GM18499 (cell line): Measurements from ENCODE around the gene IFNLR1.
"Not testable (repeated sequence)": the region's sequence is repeated elsewhere in the genome, so short reads cannot be mapped to it uniquely, and the experiment has no call there.

Experiments used
- ATAC-seq: cut with Tn5 transposase; IDR thresholded peaks from one replicate; pipeline ENCODE4 v1.9.1; 2021; ENCODE audit warnings: moderate number of reproducible peaks; ENCODE audit not compliant: insufficient read depth, unreplicated experiment

The IFNLR1 gene

DNA sequence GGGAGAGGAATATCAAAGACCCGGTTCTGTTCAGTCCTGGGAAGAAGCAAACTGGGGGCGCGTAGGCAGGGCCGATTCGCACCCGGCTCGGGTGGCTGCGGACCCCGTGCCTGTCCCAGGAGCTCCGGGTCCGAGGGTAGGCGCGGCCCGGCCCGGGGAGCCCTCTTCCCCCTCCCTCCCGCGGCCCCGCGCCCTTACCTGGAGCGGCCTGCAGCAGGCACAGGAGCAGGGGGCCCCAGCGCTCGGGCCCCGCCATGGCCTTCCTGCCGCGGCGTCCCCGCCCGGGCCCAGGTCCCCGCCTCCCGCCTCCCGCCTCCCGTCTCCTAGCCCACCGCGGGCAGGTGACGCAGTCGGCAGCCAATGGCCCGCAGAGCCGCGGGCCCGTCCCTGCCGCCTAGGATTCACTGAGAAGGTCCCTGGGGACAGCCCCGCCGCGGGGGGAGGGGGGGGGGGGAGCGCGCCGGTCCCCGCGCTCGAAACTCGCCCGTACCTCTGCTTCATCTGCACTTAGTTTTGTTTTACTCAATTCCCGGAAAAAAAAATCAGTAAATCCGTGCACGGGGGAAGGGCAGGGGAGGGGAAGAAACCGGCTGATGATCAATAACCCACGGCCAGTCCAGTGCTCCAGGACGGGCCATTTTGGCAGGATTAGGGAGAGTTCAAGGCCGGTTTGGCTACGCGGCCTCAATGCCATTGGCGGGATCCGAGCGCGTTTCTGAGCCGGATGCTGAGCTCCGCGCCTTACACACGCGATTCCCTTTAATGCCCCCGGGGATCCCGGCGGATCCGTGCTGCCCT, at the start of gene IFNLR1:
Gene IFNLR1, minus strand, starts transcription at position 297 of the 798 bp plus-strand sequence. Its CDS starts 41 bp downstream, at position 256.
- no peak for ATAC-seq

DNA sequence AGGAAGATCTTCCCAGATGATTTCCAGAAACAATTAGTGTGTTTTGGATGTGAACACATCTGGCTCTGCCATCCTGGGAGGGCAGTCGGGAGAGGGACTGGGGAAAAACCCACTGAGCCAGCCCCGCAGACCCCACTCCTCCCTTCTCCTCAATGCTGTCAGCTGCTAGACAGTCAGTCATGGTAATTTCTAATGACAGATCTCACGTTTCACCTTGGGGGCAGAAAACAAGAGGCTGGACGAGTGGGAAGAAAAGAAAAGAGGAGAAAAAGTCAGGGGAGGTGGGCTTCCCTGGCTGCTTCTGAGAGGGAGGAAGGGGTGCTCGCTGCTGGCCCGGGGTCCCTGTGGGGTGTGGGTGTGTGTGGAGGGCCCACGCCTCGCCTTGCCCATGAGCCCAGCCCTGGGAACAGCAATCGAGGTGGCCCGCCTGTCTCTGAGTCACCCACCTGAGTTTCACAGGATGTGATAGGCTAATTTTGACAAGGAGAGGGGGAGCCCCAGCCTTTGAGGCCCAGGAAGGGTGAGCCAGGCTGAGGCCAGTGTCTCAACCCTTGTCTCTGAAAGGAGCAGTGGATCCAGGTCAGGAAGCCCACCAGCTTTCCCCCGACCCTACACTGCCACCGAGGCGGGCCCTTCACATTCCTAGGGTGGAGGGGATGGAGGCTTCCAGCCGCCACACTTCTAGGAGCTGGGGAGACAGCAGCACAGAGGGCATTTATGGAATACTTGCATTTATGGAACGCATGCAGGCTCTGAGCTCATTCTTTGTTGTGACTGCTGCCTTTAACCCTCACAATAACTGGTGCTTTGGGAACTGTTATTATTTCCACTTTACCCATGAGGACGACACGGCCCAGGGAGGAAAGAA, 49.1 kb upstream of the IFNLR1 start:
- no peak for ATAC-seq

GRCh38 chr1:24233684-24234600, 46.9 kb upstream of the IFNLR1 start:
- no peak for ATAC-seq

- no peak for ATAC-seq
Measured at GRCh38 chr1:24231701-24232100, 44.6 kb upstream of the IFNLR1 start.

DNA sequence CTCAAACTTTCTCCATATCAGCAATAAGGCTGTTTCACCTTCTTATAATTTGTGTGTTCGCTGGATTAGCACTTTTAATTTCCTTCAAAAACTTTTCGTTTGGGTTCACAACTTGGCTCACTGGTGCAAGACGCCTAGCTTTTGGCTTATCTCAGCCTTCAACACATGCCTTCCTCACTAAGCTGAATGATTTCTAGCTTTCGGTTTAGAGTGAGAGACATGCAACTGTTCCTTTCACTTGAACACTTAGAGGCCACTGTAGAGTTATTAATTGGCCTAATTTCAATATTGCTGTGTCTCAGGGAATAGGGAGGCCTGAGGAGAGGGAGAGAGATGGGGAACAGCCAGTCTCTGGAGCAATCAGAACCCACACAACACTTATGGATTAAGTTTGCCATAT, 41.2 kb upstream of the IFNLR1 start:
- no peak for ATAC-seq

DNA sequence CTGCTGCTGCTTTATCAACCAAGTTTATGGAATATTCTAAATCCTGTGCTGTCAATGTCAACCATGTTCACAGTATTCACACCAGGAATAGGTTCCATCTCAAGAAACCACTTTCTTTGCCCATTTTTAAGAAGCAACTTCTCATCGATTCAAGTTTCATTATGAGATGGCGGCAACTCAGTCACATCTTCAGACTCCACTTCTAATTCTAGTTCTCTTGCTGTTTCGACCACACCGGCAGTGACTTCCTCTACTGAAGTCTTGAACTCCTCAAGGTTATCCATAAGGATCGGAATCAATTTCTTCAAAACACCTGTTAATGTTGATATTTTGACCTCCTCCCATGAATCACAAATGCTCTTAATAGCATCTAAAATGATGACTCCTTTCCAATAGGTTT, 39.7 kb upstream of the IFNLR1 start:
- no peak for ATAC-seq

DNA sequence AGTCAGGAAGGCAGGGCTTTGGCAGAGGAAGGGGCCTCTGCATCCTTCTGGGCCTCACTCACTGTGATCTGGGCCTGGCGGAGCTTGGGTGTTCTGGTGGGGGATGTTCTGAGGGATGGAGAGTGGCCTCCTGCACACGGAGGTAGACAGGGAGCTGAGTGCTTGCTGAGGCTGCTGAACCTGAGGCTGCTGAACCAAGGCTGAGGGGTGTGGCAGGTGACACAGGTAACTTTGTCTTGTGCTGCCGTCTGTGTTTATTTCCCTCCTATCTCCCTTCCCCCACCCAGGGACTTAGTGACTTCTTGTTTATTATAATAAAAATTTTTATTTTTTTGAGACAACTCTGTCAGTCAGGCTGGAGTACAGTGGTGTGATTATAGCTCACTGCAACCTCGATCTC, 37.7 kb upstream of the IFNLR1 start:
- no peak for ATAC-seq

- no peak for ATAC-seq
Measured at GRCh38 chr1:24224086-24224485, 37.0 kb upstream of the IFNLR1 start.

- ATAC-seq = no peak
Measured at GRCh38 chr1:24222793-24223192, 35.7 kb upstream of the IFNLR1 start.

DNA sequence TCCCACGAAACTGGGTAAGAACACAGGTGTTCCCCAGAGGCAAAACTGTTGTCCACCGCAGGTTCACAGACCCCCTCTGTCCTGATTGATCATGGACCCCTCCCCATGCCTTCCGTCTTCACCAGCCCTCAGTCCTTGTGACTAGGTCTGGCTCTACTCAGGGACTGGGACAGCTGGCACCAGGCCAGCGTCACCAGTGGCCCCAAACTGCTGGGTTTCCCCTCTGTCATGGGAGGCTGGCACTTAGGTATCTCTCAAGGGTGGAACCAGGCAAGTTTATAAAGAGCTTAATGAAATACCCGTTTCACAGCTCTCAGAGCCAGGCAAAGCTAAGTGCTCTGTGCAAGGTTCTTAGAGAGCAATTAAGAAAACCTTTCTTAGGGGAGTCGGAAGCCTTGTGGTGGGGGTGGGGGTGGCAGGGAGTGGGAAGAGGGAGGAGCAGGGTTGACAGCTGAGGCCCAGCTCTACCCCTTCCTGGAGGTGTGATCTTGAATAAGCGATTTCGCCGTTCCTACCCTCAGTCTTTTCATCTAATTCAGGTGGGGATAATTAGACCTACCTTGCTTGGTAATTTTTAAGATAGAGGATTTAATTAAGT, 35.0 kb upstream of the IFNLR1 start:
- ATAC-seq = no peak

GRCh38 chr1:24221246-24221645, 34.2 kb upstream of the IFNLR1 start:
- no peak for ATAC-seq

DNA sequence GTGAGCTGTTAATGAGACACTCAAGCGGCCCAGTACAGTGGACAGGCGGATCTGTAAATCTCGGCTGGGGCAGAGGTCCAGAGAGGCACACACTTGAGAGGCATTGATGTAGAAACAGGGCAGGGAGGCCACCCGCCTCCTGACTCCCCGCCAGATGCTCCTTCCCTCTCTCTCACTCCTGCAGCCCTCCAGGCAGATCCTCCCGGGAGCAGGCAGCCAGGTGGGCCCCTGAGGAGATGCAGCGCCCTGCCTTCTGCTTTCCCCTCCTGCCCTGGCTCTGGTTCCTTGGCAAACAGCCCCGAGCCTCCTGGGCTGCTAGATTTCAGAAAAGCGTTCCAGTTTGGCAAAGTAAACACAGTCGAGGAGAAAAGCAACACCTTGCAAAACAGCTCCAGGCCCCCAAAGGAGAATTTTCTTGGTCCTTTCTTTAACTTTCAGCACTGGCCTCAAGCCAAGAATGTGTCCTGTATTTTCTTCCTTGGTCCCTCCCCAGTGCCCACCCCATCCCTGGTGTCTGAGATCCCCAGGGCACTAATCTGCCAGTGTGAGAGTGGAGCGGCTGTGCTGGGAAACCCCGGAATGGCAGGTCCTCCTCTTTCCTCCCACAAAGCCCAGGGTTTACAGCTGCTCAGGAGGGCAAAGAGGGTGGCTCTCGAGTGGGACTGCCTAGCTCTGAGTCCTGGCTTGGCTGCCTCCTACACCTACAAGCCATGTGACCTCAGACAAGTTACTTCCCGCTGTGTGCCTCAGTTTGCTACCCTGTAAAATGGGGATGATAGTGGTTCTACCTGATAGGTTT, 29.4 kb upstream of the IFNLR1 start:
- ATAC-seq = no peak

DNA sequence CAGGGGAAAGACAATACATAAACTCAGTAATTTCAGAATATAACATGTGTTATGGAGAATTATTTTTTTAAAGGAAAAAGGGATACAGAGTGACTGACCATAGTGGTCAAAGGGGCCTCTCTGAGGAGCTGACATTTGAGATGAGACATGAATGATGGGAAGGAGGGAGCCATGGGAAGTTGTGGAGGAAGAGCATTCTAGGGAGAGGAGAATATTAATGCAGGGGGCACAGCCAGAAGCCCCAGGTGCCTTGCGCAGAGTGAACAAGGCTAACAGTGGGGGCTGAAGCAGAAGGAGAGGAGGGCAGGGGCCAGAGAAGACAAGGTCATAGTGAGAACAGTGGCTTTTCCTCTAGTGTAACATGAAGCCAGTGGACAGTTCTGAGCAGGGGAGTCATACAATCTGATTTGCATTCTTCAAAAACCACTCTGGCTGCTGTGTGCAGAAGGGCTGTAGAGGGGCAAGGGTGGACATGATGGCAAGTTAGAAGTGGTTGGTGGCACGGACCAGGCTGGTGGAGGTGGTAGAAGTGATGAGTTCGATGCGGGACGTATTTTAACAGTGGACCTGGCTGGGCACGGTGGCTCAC, 28.2 kb upstream of the IFNLR1 start:
- no peak for ATAC-seq

DNA sequence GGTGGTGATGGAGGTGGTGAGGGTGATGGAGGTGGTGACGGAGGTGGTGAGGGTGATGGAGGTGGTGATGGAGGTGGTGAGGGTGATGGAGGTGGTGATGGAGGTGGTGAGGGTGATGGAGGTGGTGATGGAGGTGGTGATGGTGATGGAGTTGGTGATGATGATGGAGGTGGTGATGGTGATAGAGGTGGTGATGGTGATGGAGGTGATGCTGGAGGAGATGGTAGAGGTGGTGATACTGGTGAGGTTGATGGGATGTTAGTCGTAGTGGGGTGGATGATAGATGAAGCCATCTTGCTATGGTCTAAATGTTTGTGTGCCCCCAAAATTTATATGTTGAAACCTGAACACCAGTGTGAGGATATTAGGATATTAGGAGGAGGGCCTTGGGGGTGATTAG, 25.3 kb upstream of the IFNLR1 start:
- ATAC-seq = no peak

- ATAC-seq = no peak
Measured at GRCh38 chr1:24210195-24210627, 23.1 kb upstream of the IFNLR1 start.

- ATAC-seq = no peak
Measured at GRCh38 chr1:24209097-24209496, 22.0 kb upstream of the IFNLR1 start.

DNA sequence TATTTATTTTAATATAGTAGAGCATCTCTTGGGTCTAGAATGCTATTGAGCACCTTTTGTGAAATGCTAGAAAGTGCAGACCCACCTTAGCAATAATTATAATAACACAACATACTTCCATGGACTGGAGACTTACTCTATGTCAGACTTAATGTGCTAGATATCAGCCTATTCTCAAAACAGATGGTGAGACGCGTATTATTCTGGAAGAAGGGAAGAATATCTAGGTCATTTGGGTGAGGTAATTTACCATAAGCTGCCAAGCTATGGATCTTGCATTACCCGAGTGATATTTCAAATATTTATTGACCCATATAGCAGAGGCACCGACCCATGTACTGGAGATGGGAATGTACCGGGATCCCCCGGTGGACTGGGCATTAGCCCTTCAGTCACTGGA, 20.6 kb upstream of the IFNLR1 start:
- no peak for ATAC-seq

DNA sequence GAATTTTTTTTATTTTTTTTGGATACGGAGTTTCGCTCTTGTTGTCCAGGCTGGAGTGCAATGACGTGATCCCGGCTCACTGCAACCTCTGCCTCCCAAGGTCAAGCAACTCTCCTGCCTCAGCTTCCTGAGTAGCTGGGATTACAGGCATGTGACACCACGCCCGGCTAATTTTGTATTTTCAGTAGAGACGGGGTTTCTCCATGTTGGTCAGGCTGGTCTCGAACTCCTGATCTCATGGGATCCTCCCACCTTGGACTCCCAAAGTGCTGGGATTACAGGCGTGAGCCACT, 20.3 kb upstream of the IFNLR1 start:
- not testable (repeated sequence) for ATAC-seq
